ENCODE data around the gene NAA10. TPM values are rescaled to one million over a fixed set of nuclear protein-coding genes. Genes with fewer than 3 reads are reported as not detected.

The NAA10 gene
- total RNA-seq, 1 donor from 2014 or later = 116 TPM

- DNase-seq (ENCODE audit: low read depth, low spot score) = no peak
- no peaks in the 10 kb centered on the region for H3K9me3 Mint-ChIP-seq
- H3K27me3 Mint-ChIP-seq (ENCODE audit: low read depth) = no peaks in the 10 kb centered on the region
- no peak overlapping the region for H3K4me3 Mint-ChIP-seq
- peaks cover 20% of the 10 kb centered on the region for H3K4me1 Mint-ChIP-seq
- no peak for TF ChIP-seq CTCF (conservative IDR thresholded peaks at IDR 0.05)
- no peak overlapping the region for H3K27ac Mint-ChIP-seq (ENCODE audit: unreplicated experiment)
- peaks cover 10% of the 10 kb centered on the region for H3K36me3 Mint-ChIP-seq (ENCODE audit: low read depth)
Observed at GRCh38 chrX:153932220-153932915, 2.5 kb downstream of the NAA10 start.

GRCh38 chrX:153931748-153932147 is 3.1 kb downstream of the NAA10 start:
- no peak overlapping the region for H3K27ac Mint-ChIP-seq (ENCODE audit: unreplicated experiment)
- TF ChIP-seq CTCF (conservative IDR thresholded peaks at IDR 0.05) = no peak
- no peak for DNase-seq (ENCODE audit: low read depth, low spot score)
- no peaks in the 10 kb centered on the region for H3K9me3 Mint-ChIP-seq
- no peaks in the 10 kb centered on the region for H3K27me3 Mint-ChIP-seq (ENCODE audit: low read depth)
- H3K4me1 Mint-ChIP-seq = peaks cover 27% of the 10 kb centered on the region
- H3K36me3 Mint-ChIP-seq (ENCODE audit: low read depth) = peaks cover 10% of the 10 kb centered on the region
- H3K4me3 Mint-ChIP-seq = peak overlapping the region; percentile 47

- Mint-ChIP-seq H3K27me3 (ENCODE audit: low read depth) (no peaks in the 10 kb centered on the region), H3K27ac (ENCODE audit: unreplicated experiment) (no peak overlapping the region), H3K9me3 (no peaks in the 10 kb centered on the region), H3K4me1 (peaks cover 27% of the 10 kb centered on the region), H3K36me3 (ENCODE audit: low read depth) (peaks cover 10% of the 10 kb centered on the region), H3K4me3 (peak overlapping the region; percentile 47)
- TF ChIP-seq CTCF (conservative IDR thresholded peaks at IDR 0.05) = no peak
- no peak for DNase-seq (ENCODE audit: low read depth, low spot score)
Observed at GRCh38 chrX:153931151-153931550, 3.7 kb downstream of the NAA10 start.

- TF ChIP-seq CTCF (conservative IDR thresholded peaks at IDR 0.05) = no peak
- peaks cover 4% of the 10 kb centered on the region for H3K27me3 Mint-ChIP-seq (ENCODE audit: low read depth)
- H3K4me3 Mint-ChIP-seq = no peak overlapping the region
- peaks cover 27% of the 10 kb centered on the region for H3K4me1 Mint-ChIP-seq
- peaks cover 10% of the 10 kb centered on the region for H3K36me3 Mint-ChIP-seq (ENCODE audit: low read depth)
- no peak for DNase-seq (ENCODE audit: low read depth, low spot score)
- no peaks in the 10 kb centered on the region for H3K9me3 Mint-ChIP-seq
- H3K27ac Mint-ChIP-seq (ENCODE audit: unreplicated experiment) = no peak overlapping the region
Observed at GRCh38 chrX:153930011-153930910, 4.6 kb downstream of the NAA10 start.

DNA sequence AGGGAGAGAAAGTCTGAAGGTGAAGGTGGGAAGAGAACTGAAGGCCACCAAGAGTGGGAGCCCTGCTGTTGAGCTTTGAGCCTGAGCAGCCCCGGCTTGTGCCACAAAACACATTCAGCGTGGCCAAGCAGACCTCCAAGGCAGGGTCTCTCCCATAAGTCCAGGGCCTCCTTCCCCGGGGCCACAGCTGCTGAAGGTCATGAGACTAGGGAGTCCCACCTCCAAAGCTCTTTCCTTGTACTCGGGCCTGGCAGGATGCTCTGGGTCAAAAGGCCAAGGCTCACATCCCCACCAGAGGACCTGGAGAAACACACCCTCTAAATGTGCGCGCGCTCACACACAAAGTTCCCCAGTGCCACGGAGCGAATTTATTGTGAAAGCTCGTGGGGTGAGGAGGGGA is 5.3 kb downstream of the NAA10 start:
- no peak overlapping the region for H3K4me3 Mint-ChIP-seq
- TF ChIP-seq CTCF (conservative IDR thresholded peaks at IDR 0.05) = no peak
- H3K36me3 Mint-ChIP-seq (ENCODE audit: low read depth) = peaks cover 10% of the 10 kb centered on the region
- H3K27me3 Mint-ChIP-seq (ENCODE audit: low read depth) = peaks cover 4% of the 10 kb centered on the region
- DNase-seq (ENCODE audit: low read depth, low spot score) = no peak
- H3K27ac Mint-ChIP-seq (ENCODE audit: unreplicated experiment) = no peak overlapping the region
- H3K9me3 Mint-ChIP-seq = no peaks in the 10 kb centered on the region
- peaks cover 29% of the 10 kb centered on the region for H3K4me1 Mint-ChIP-seq

Data from neural crest cell (in vitro differentiated cells).